ENCODE measurements around the gene TMEM80.
A peak's percentile ranks its signal among the peaks of the same experiment; 100 is the strongest.
"Not testable (repeated sequence)": the region's sequence is repeated elsewhere in the genome, so short reads cannot be mapped to it uniquely, and the experiment has no call there.

TMEM80 gene

GRCh38 chr11:679271-680207 is 16.1 kb upstream of the TMEM80 start:
- no peak for DNase-seq (ENCODE audit: low read depth in 1 of 2, low spot score in 1 of 2)

- DNase-seq (ENCODE audit: low read depth in 1 of 2, low spot score in 1 of 2) = no peak
Observed at GRCh38 chr11:680476-680875, 15.1 kb upstream of the TMEM80 start.

GRCh38 chr11:680970-681369 is 14.6 kb upstream of the TMEM80 start:
- DNase-seq (ENCODE audit: low read depth in 1 of 2, low spot score in 1 of 2) = no peak

- no peak for DNase-seq (ENCODE audit: low read depth in 1 of 2, low spot score in 1 of 2)
Observed at GRCh38 chr11:686451-687243, 9.0 kb upstream of the TMEM80 start.

GRCh38 chr11:687751-688150 is 7.9 kb upstream of the TMEM80 start:
- no peak for DNase-seq (ENCODE audit: low read depth in 1 of 2, low spot score in 1 of 2)

- no peak for DNase-seq (ENCODE audit: low read depth in 1 of 2, low spot score in 1 of 2)
Observed at GRCh38 chr11:688681-689080, 6.9 kb upstream of the TMEM80 start.

- DNase-seq (ENCODE audit: low read depth in 1 of 2, low spot score in 1 of 2) = no peak
Observed at GRCh38 chr11:689625-690024, 6.0 kb upstream of the TMEM80 start.

- DNase-seq (ENCODE audit: low read depth in 1 of 2, low spot score in 1 of 2) = not testable (repeated sequence)
Observed at GRCh38 chr11:690244-690643, 5.4 kb upstream of the TMEM80 start.

GRCh38 chr11:690738-691633 is 4.6 kb upstream of the TMEM80 start:
- DNase-seq (ENCODE audit: low read depth in 1 of 2, low spot score in 1 of 2) = no peak

GRCh38 chr11:691710-692590 is 3.7 kb upstream of the TMEM80 start:
- DNase-seq (ENCODE audit: low read depth in 1 of 2, low spot score in 1 of 2) = no peak

- DNase-seq (ENCODE audit: low read depth in 1 of 2, low spot score in 1 of 2) = no peak
Observed at GRCh38 chr11:692824-693414, 2.7 kb upstream of the TMEM80 start.

GRCh38 chr11:693415-693831 is 2.2 kb upstream of the TMEM80 start:
- DNase-seq (ENCODE audit: low read depth in 1 of 2, low spot score in 1 of 2) = no peak

- no peak for DNase-seq (ENCODE audit: low read depth in 1 of 2, low spot score in 1 of 2)
Observed at GRCh38 chr11:693887-694562, 1.6 kb upstream of the TMEM80 start.

- peak; percentile 99 for DNase-seq (ENCODE audit: low read depth in 1 of 2, low spot score in 1 of 2)
Observed at GRCh38 chr11:694563-695287, 891 bp upstream of the TMEM80 start, which contains the start of gene DEAF1. DEAF1 (minus strand) TSS chr11:695222; CDS start chr11:695047, 175 bp downstream.

GRCh38 chr11:695288-695537 is 403 bp upstream of the TMEM80 start:
- no peak for DNase-seq (ENCODE audit: low read depth in 1 of 2, low spot score in 1 of 2)

GRCh38 chr11:696955-697491 is 1.4 kb downstream of the TMEM80 start:
- no peak for DNase-seq (ENCODE audit: low read depth in 1 of 2, low spot score in 1 of 2)

- no peak for DNase-seq (ENCODE audit: low read depth in 1 of 2, low spot score in 1 of 2)
Observed at GRCh38 chr11:697811-698311, 2.2 kb downstream of the TMEM80 start.

GRCh38 chr11:698493-699115 is 3.0 kb downstream of the TMEM80 start:
- DNase-seq (ENCODE audit: low read depth in 1 of 2, low spot score in 1 of 2) = no peak

All from stimulated activated CD4-positive, alpha-beta T cell treated with anti-CD3 and anti-CD28 coated beads, Interleukin-15, amount 100 ng/mL, for 1 hour (primary cell).